Neuron (in vitro differentiated cells): ENCODE measurements around the gene TTC33.

Experiments used
- H2AFZ ChIP-seq: one replicate; pipeline ENCODE4 v1.6.1; 2013; ENCODE audit warnings: low read depth, mild to moderate bottlenecking, inconsistent platforms, low read length, moderate library complexity
- H3K27me3 ChIP-seq: one replicate; pipeline ENCODE4 v1.6.1; 2013; ENCODE audit warnings: low read length; ENCODE audit not compliant: insufficient read depth
- H3K36me3 ChIP-seq: one replicate; pipeline ENCODE4 v1.6.1; 2013; ENCODE audit warnings: low read length; ENCODE audit not compliant: insufficient read depth
- H3K4me1 ChIP-seq: one replicate; pipeline ENCODE4 v1.6.1; 2013; ENCODE audit warnings: low read length; ENCODE audit not compliant: insufficient read depth
- H3K4me3 ChIP-seq: 2 replicates; pipeline ENCODE4 v1.5.1; 2013; ENCODE audit warnings: mild to moderate bottlenecking, low read length, moderate library complexity
- H3K9me3 ChIP-seq: one replicate; pipeline ENCODE4 v1.6.1; 2013; ENCODE audit warnings: low read length

The TTC33 gene

GRCh38 chr5:40585537-40586267 is 170.1 kb downstream of the TTC33 start:
- H3K36me3 ChIP-seq, result no peaks in the 10 kb centered on the region
- H3K4me3 ChIP-seq, result no peak overlapping the region
- H2AFZ ChIP-seq, result no peak overlapping the region
- no peaks in the 10 kb centered on the region for H3K9me3 ChIP-seq
- H3K4me1 ChIP-seq, result no peaks in the 10 kb centered on the region
- no peaks in the 10 kb centered on the region for H3K27me3 ChIP-seq

- Histone ChIP-seq H3K4me1 (no peaks in the 10 kb centered on the region), H2AFZ (no peak overlapping the region), H3K9me3 (no peaks in the 10 kb centered on the region), H3K4me3 (no peak overlapping the region), H3K36me3 (no peaks in the 10 kb centered on the region), H3K27me3 (no peaks in the 10 kb centered on the region)
Measured at GRCh38 chr5:40584054-40584453, 171.7 kb downstream of the TTC33 start.

- no peak overlapping the region for H2AFZ ChIP-seq
- no peaks in the 10 kb centered on the region for H3K9me3 ChIP-seq
- H3K36me3 ChIP-seq, result no peaks in the 10 kb centered on the region
- H3K27me3 ChIP-seq, result peaks cover 2% of the 10 kb centered on the region
- no peaks in the 10 kb centered on the region for H3K4me1 ChIP-seq
- H3K4me3 ChIP-seq, result no peak overlapping the region
Measured at GRCh38 chr5:40578501-40579451, 177.0 kb downstream of the TTC33 start.

GRCh38 chr5:40577718-40578117 is 178.0 kb downstream of the TTC33 start:
- no peaks in the 10 kb centered on the region for H3K9me3 ChIP-seq
- no peak overlapping the region for H3K4me3 ChIP-seq
- H3K36me3 ChIP-seq, result no peaks in the 10 kb centered on the region
- H3K4me1 ChIP-seq, result no peaks in the 10 kb centered on the region
- H3K27me3 ChIP-seq, result peaks cover 2% of the 10 kb centered on the region
- no peak overlapping the region for H2AFZ ChIP-seq

GRCh38 chr5:40575921-40576320 is 179.8 kb downstream of the TTC33 start:
- H3K4me3 ChIP-seq, result no peak overlapping the region
- H2AFZ ChIP-seq, result no peak overlapping the region
- H3K9me3 ChIP-seq, result no peaks in the 10 kb centered on the region

GRCh38 chr5:40575411-40575810 is 180.3 kb downstream of the TTC33 start:
- Histone ChIP-seq H3K4me1 (no peaks in the 10 kb centered on the region), H3K36me3 (no peaks in the 10 kb centered on the region), H3K27me3 (peaks cover 2% of the 10 kb centered on the region), H2AFZ (no peak overlapping the region), H3K4me3 (no peak overlapping the region), H3K9me3 (no peaks in the 10 kb centered on the region)

More at GRCh38 chr5:40575921-40576320, 179.8 kb downstream of the TTC33 start:
- H3K4me1 ChIP-seq, result no peaks in the 10 kb centered on the region
- H3K36me3 ChIP-seq, result no peaks in the 10 kb centered on the region
- peaks cover 2% of the 10 kb centered on the region for H3K27me3 ChIP-seq

- peaks cover 16% of the 10 kb centered on the region for H3K4me1 ChIP-seq
- H3K9me3 ChIP-seq, result no peaks in the 10 kb centered on the region
- no peaks in the 10 kb centered on the region for H3K36me3 ChIP-seq
- no peak overlapping the region for H3K4me3 ChIP-seq
- H3K27me3 ChIP-seq, result peaks cover 2% of the 10 kb centered on the region
- no peak overlapping the region for H2AFZ ChIP-seq
Measured at GRCh38 chr5:40572937-40573336, 182.8 kb downstream of the TTC33 start.

GRCh38 chr5:40572391-40572790 is 183.4 kb downstream of the TTC33 start:
- H3K9me3 ChIP-seq, result no peaks in the 10 kb centered on the region
- H3K36me3 ChIP-seq, result no peaks in the 10 kb centered on the region
- peaks cover 2% of the 10 kb centered on the region for H3K27me3 ChIP-seq
- no peak overlapping the region for H3K4me3 ChIP-seq
- peaks cover 17% of the 10 kb centered on the region for H3K4me1 ChIP-seq
- H2AFZ ChIP-seq, result no peak overlapping the region

GRCh38 chr5:40571729-40572128 is 184.0 kb downstream of the TTC33 start:
- peaks cover 17% of the 10 kb centered on the region for H3K4me1 ChIP-seq
- peaks cover 2% of the 10 kb centered on the region for H3K27me3 ChIP-seq
- no peak overlapping the region for H2AFZ ChIP-seq
- no peaks in the 10 kb centered on the region for H3K9me3 ChIP-seq
- H3K4me3 ChIP-seq, result no peak overlapping the region
- H3K36me3 ChIP-seq, result no peaks in the 10 kb centered on the region

GRCh38 chr5:40570408-40571129 is 185.2 kb downstream of the TTC33 start:
- Histone ChIP-seq H2AFZ (no peak overlapping the region), H3K9me3 (no peaks in the 10 kb centered on the region), H3K36me3 (no peaks in the 10 kb centered on the region), H3K4me1 (peaks cover 17% of the 10 kb centered on the region), H3K27me3 (no peaks in the 10 kb centered on the region), H3K4me3 (no peak overlapping the region)

GRCh38 chr5:40569546-40570270 is 186.1 kb downstream of the TTC33 start:
- Histone ChIP-seq H3K4me1 (peaks cover 17% of the 10 kb centered on the region), H3K27me3 (no peaks in the 10 kb centered on the region), H3K4me3 (no peak overlapping the region), H3K36me3 (no peaks in the 10 kb centered on the region), H2AFZ (no peak overlapping the region), H3K9me3 (no peaks in the 10 kb centered on the region)

- H2AFZ ChIP-seq, result no peak overlapping the region
- H3K4me1 ChIP-seq, result peaks cover 17% of the 10 kb centered on the region
- H3K27me3 ChIP-seq, result no peaks in the 10 kb centered on the region
- H3K4me3 ChIP-seq, result no peak overlapping the region
- no peaks in the 10 kb centered on the region for H3K36me3 ChIP-seq
- H3K9me3 ChIP-seq, result no peaks in the 10 kb centered on the region
Measured at GRCh38 chr5:40568548-40568947, 187.2 kb downstream of the TTC33 start.
